Cortex of kidney (tissue), 1 donor: Measurements from ENCODE around the gene INHA.

Source experiments
- DNase-seq: peaks from one replicate; lab custom pipeline; 2025; lab: John Stamatoyannopoulos, UW

The INHA gene, protein sequence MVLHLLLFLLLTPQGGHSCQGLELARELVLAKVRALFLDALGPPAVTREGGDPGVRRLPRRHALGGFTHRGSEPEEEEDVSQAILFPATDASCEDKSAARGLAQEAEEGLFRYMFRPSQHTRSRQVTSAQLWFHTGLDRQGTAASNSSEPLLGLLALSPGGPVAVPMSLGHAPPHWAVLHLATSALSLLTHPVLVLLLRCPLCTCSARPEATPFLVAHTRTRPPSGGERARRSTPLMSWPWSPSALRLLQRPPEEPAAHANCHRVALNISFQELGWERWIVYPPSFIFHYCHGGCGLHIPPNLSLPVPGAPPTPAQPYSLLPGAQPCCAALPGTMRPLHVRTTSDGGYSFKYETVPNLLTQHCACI

DNA sequence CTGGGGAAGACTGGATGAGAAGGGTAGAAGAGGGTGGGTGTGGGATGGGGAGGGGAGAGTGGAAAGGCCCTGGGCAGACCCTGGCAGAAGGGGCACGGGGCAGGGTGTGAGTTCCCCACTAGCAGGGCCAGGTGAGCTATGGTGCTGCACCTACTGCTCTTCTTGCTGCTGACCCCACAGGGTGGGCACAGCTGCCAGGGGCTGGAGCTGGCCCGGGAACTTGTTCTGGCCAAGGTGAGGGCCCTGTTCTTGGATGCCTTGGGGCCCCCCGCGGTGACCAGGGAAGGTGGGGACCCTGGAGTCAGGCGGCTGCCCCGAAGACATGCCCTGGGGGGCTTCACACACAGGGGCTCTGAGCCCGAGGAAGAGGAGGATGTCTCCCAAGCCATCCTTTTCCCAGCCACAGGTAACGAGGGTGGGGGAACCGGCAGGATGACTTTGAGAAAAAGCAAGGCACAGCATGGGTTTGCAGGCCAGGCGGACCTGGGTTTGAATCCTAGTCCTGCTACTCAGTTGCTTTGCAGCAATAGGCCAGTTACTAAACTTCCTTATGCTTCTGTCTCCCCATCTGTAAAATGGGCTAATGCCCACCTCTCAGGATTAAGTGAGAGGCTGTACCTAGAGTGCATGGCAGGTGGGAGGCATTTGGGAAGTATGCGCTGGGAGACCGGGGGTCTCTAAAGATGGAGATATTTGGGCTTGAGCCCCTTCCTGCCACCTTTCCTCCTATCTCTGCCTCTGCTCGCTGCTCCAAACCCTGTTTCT, at the start of gene INHA:
TSS of gene INHA (plus strand) at position 74 of the 765 bp plus-strand sequence. CDS start at position 139, 65 bp downstream.
- DNase-seq: no peak

DNA sequence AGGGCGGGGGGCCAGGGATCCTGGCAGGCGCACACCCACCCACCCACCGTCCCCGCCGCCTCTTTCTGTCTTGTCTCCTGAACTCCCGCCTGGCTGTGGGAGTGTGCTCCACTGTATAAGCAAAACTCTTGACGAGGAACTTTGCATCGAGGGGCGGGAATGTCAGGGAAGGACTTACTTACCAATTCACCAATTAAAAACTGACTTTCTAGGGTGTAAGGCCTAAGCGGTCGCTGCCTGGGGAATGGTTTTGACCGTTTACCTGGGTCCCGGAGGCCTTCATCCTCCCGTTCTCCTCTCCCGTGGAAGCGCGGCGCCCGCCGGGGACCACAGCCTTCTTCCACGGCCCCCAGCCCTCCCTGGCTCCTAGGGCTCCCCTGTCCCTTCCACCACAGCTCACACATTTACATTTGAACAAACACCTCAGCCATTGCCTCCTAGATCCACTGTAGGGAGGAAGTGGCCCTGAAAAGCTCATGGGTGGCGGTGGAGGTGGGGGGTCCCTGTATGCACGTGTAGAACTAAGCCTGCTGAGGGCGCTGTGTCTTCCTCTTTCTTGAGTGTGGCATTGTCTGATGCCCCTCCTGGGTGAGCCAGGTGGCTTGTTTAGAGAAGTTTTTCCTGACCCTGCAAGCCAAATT, 49.0 kb upstream of the INHA start:
- DNase-seq: no peak

DNA sequence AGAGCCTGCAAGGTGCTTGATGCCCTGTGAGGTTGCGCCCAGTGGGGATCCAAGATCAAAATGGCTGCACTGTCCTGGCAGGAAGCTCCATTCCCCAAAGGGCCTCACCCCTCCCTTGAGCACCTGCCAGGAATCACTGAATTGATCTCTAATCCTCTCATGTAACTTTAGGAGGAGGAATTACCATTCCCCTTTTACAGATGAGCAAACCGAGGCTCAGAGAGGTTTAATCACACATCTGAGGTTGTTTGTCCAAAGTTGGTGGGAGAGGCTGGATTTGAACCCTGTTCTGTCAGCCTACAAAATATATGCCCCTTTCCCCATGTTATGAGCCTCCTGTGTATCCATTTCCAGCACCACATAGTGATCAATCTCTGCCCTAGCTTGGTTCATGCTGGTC, 47.3 kb upstream of the INHA start:
- no peak for DNase-seq

DNA sequence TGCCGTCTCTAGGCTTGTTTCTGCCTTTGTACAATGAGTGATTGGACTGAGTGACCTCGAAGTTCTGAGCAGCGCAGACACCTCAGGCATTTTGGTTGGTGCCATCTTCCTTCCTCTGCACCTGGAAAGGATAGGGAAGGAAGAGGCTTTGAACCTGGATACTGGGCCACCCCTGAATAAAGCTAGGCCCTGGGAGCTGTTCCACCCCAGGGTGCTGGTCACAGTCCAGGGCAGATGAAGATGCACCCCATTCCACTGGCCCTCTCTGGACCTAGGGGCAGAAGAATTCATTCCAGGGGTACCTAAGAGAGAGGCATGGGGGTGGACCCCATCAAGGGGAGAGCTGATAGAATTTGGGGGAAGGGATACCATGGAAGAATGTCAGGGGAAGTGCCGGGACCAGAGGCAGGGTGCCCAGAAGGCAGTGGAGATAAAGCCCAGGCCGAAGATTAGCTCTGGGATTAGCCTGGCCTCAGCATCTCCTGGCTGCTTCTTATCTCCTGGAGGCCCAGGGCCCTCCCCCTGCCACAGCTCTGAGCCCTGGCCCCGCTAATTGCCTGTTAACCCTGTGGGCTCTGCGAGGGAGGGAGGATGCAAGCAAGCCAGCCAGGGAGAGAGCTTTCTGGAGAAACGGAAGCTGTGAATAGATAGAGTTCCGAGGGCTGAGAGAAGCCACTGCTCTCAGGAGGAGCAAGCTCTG, 46.4 kb upstream of the INHA start:
- no peak for DNase-seq

DNA sequence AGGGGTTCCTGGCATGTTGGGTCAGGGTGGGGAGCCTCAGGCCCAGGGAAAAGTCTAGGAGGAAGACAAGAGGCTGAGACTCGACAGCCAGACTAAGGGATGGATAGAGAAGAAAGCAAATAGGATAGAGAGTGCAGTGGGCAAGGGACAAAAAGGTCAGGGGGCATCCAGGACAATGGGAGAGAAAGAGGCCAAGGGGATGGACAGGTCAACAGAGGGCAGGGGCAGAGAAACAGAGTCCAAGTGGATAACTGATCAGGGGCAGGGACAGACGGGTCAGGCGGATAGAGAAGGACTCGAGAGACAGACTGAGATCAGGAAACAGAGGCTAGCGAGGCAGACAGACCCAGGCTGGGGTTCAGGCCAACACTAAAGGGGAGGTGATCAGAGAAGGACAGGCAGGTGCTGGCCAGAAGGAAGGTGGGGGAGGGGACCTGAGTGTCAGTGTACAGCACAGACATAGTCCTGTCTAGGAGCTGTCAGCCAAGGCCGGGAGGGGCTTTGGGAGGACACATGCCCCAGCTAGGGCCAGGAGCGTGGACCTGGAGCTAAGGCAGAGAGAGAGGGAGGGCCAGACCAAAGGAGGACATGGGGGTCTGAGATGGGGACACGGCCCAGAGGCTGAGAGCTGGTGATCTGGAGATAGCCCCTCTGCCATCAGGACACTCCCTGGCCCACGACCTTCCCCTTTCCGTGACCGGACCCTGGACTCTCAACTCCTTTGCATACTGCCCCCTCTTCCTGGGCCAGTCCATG, 45.6 kb upstream of the INHA start:
- no peak for DNase-seq

DNA sequence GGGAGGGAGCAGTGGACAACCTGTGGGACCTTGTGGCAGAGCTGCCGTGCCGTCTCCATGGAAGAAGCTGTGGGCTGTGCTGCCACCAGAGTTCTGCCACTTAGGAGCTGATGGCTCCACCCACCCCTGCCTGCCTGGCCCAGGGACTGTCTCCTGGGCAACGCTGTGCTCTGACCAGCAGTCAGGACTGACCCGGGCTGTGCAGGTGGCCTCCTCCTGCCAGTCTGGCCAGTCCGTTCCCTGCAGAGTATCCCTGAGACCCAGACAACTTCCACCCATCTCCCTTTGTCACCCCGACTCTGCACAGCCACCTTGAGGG, 45.1 kb upstream of the INHA start:
- no peak for DNase-seq

DNA sequence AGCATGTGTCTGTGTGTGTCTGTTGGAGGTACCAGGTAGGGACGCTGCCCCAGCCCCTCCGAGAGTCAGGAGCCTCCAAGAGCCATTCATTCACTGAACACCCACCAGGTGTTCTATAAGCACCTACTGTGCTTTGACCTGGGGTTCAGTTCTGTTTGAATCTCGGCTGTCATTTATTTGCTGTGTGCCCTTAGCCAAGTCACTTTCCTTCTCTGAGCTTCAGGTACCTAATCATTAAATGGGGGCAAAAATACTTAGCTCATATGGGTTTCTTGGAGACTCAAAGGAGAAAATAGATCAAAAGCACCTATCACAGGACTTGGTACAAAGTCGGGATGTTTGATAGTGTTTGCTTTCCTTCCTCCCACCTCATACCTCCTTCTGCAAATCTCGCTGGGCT, 44.6 kb upstream of the INHA start:
- no peak for DNase-seq

DNA sequence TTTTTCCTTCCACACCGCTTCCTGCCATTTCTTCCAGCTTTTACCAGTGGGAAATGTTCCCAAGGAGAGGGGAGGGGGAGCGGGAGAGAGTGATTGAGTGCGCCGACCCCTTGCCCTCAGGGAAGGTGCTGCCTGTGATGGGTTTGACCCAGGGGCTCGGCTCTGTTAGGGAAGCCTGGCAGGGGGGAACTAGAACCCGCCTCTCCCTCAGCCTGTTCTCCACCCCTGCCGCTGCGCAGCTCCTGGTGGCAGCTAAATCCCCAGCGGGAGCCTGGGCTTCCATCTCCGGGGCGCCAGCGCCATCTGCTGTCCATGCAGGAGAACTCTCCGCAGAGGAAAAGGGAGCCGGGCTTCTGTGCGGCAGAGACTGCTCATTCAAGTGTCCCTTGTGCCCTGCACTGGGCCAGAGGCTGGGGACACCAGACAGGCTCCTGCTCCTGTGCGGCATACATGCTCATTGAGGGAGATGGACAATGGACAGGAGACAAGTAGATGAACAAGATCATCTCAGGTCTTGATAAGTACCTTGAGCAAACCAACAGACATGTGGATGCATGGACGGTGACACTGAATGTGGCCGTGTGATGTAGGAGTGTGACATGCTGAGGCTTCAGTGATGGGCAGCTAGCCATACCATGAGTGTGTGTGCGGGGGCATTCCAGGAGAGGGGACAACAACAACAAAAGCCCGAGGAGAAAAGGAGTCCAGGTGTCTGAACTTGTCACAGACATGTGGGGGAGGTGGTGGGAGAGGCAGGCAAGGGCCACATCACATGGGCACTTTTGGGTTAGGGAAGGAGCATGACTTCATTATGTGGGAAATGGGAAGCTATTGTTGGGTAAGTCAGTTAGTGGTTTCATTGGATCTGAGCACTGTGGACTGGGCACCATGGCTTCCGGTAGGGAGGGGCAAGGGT, 41.8 kb upstream of the INHA start:
- peak; percentile 6 for DNase-seq

DNA sequence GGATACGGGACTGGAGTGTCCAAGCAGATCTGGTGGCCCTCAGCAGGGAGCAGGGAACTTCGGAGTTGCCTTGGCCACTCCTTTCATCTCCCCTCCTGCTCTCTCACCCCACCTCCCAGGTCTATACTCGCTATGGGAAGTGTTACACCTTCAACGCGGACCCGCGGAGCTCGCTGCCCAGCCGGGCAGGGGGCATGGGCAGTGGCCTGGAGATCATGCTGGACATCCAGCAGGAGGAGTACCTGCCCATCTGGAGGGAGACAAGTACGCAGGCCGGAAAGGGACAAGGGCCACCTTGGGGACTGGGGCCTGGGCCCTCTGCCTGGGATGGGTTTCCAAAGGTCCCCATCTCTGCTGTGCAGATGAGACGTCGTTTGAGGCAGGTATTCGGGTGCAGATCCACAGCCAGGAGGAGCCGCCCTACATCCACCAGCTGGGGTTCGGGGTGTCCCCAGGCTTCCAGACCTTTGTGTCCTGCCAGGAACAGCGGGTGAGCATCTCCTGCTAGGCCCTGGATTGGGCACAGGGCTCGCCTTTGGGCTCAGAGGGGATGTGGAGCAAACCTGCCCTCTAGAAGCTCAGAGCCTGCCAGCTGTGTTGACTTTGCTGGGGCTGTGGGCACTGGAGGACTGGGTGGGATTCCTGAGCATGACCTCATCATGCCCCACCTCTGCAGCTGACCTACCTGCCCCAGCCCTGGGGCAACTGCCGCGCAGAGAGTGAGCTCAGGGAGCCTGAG, 40.3 kb upstream of the INHA start:
- no peak for DNase-seq

DNA sequence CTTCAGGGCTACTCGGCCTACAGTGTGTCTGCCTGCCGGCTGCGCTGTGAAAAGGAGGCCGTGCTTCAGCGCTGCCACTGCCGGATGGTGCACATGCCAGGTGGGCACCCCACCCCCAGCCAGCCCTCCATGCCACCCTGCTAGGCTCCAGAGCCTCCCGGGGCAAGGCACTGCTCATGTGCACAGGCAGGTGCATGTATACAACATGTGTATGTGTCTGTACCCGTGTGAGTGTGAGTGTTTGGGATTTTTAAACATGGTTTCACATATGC, 39.8 kb upstream of the INHA start:
- no peak for DNase-seq

DNA sequence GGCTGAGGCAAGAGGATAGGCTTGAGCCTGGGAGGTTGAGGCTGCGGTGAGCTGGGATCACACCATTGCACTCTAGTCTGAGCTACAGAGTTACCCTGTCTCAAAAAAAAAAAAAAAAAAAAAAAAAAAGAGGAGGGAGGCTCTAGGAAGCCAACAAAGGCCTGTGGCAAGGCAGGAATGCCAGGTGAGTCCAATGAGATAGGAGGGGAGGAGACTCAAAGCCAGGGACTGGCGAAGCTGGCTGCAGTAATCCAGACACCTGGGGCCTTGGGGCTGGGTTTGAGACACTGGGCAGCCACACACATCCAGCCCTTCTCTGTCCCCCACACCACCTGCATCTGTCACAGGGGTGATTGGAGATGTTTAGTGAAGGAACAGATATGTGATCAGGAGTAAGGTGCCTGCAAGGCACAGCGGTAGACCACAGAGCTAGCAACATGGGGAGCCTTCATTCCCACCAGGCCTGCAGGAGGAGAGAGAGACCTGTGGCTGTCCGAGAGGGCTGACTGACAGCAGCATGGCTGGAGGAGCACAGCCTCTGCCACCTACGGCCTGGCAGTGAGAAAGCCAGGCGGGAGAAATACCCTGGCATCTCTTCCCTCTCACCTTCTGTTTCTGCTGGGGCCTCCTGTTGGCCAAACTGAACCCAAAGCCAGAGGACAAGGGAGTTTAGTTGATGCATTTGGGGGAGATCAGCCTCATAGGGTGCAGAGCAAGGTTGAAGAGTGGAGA, 38.0 kb upstream of the INHA start:
- no peak for DNase-seq

DNA sequence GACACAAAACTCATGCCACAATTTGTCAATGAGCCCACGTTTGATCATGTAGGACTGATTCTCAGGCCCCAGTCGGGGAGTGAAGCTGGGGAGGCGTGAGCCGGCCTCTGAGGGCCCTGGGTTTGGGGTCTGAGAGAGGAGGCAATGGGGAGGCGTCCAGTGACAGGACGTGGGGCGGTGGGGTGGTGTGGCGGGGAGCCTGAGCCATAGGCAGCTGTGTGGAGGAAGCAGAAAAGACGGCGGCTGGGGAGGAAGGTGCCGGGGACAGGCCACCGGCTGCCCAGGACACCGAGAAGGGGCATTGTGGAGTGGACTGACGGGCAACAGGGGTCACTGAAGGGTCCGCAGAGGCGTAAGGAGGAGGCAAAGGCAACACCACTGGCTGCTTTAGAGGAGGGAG, 35.7 kb upstream of the INHA start:
- no peak for DNase-seq

DNA sequence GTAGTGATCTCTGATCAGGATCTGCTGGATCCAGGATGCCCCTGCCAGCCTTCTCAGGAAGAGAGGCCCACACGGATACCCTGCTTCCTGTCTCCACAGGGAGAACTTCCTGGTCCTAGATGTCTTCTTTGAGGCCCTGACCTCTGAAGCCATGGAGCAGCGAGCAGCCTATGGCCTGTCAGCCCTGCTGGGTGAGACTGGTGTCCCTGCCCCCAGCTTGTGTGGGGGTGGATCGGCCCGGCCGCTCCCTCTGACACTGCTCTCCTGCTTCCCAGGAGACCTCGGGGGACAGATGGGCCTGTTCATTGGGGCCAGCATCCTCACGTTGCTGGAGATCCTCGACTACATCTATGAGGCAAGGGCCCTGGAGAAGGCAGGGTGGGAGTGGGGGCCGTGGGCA, 35.1 kb upstream of the INHA start:
- no peak for DNase-seq

DNA sequence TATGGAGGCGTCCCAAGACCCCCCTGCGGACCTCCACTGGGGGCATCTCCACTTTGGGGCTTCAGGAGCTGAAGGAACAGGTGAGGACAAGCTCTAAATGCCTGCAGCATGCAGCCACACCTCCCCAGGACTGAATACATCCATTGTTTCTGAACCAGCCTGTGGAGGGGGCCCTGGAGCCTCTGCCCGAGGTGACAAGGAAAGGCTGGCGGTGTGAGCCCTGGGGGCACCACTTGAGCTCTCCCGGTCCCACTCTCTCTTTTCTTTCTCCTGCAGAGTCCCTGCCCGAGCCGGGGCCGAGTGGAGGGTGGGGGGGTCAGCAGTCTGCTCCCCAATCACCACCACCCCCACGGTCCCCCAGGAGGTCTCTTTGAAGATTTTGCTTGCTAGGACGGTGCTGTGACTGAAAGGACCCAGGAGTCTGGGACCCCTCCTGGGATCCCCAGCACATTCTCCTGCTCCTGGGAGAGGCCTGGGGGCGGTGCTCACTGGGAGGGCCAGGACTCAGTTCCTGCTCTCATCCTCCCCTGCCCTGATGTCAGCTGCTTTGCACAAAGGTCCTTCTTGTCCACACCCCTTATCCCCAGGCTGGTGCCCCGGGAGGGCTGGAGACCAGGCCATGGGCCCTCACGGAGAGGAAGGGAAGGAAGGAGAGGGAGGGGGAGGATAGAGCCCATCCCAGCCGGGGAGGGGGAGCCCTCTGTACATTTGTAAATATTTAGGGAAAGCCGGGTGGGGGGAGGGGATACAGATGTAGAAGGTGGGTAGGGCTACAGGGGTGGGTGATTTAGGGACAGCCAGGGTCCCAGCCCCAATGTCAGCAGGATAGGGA, 34.2 kb upstream of the INHA start:
- no peak for DNase-seq

DNA sequence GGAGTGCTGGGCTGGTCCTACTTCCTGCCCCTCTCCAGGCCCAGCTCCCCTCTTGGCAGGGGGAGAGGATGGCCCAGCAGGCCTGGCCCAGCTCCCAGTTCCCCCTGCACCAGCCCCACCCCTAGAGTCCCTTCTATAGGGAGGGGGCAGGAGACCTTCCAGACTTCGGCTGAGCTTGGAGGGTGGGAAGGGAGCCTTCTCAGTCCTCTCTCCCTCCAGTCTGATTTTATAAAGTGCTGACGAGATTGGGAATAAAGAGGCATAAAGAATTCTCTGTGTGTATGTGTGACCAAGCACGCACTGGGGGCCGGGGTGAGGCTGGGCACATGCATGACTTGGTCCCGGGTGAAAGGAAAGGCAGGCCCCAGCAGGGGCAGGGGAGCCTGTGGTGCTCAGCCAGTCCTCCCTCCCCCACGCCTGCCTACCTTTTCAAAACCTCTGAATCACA, 33.6 kb upstream of the INHA start:
- DNase-seq: no peak

DNA sequence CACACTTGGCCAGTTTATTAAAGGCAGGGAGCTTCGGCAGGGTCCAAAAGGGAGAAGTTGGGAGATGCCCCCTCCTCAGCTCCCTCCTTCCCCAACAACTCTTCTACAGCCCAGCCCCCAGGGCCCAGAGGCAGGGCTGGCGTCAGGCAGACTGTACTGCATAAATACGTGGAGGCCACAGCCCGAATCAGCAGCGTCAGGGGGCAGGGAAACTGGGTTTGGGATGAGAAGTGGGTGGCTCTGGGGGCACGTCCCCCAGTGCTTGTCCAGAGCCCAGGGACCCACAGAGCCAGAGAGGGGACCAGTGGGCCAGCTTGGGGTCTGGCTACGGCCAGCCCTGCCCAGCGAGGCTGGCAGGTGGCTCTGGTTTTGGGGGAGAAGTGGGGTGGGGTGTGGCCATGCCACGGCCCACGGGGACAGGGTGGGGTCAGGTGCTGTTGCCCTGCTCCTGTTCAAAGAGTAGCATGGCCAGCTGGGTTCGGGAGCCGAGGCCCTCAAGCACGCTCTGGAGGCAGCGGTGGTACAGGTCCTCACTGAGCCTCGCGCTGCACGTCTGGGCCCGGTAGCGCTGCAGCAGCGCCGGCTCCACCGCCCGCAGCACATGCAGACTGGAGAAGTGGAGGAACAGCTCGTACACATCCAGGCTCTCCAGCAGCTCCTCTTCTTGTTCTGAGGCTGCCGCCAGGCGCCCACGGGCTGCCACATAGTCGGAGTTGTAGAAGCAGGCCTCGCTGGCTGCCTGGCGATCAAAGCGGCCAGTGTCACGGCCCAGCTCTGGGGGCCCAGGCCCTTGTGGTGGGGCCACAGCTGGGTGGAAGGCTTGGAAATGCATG, 32.9 kb upstream of the INHA start:
- DNase-seq: no peak

DNA sequence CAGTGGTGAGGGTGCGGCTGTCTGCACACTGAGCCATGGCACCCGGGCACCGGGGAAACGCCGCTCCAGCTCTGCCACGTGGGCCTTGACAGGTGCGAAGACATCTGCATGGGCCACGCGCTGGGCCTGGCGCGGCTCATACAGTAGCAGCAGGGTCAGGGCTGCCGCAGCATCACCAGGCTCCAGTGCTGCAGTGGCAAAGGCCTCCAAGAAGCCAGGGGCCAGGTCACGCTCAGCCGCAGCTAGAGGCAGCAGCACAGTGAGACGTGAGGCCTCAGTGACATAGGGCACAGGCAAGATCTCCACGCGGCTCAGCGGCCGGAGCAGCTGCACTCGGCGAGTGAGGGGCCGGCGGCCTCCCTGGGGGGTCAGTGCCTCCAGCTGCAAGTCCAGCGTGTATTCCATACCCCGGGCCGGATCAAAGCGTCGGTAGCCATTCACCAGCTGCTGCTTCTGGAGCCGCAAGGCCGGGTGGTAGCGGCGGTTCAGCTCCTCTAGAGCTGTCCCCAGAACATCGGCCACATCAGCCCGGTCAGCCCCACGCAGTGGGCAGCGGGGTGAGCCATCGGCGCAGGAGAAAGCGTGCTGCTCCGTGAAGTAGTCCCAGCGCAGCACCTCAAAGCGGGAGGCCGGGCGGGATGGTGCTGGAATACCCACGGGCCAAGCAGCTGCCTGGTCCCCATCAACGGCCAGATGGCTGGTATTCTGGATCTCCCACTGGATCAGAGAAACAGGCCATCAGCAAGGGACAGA, 32.0 kb upstream of the INHA start:
- DNase-seq: no peak
